Central memory CD8-positive, alpha-beta T cell (primary cell): ENCODE measurements around the gene ELK1.
"Not testable (repeated sequence)": the region's sequence is repeated elsewhere in the genome, so short reads cannot be mapped to it uniquely, and the experiment has no call there.

ENCODE experiments used
- ATAC-seq: fragments of 150-1000 bp; cut with Tn5 transposase; replicated peaks from 2 replicates; pipeline ENCODE4 v1.10.0; 2022; ENCODE audit warnings: mild to moderate bottlenecking, moderate FRiP score, moderate number of reproducible peaks; ENCODE audit not compliant: poor library complexity, severe bottlenecking; ENCODE audit errors: extremely low read depth
- DNase-seq, 2 donors: peaks; one replicate each; pipeline ENCODE4 v3.0.0; 2021; ENCODE audit warnings: low spot score in 2 of 2
- H3K27ac Mint-ChIP-seq: one replicate; pipeline ENCODE4 v1.8.0; 2022; ENCODE audit warnings: low read depth, mild to moderate bottlenecking, moderate library complexity, mixed read lengths
- H3K27me3 Mint-ChIP-seq: one replicate; pipeline ENCODE4 v1.8.0; 2022; ENCODE audit warnings: mixed read lengths
- H3K36me3 Mint-ChIP-seq: one replicate; pipeline ENCODE4 v1.8.0; 2022; ENCODE audit warnings: mild to moderate bottlenecking, moderate library complexity, mixed read lengths; ENCODE audit not compliant: insufficient read depth
- H3K4me1 Mint-ChIP-seq: one replicate; pipeline ENCODE4 v1.8.0; 2022; ENCODE audit warnings: mixed read lengths
- H3K4me3 Mint-ChIP-seq: one replicate; pipeline ENCODE4 v1.8.0; 2022; ENCODE audit warnings: mild to moderate bottlenecking, moderate library complexity, mixed read lengths
- H3K9me3 Mint-ChIP-seq: one replicate; pipeline ENCODE4 v1.8.0; 2022; ENCODE audit warnings: mixed read lengths

The ELK1 gene

GRCh38 chrX:47619486-47620302 lies 30.7 kb downstream of the ELK1 start, which contains the start of gene SYN1:
SYN1 (minus strand) TSS chrX:47619857; CDS start chrX:47619728, 129 bp downstream.
- DNase-seq = peak; percentile 62 to 74
- H3K9me3 Mint-ChIP-seq = no peaks in the 10 kb centered on the region
- H3K4me3 Mint-ChIP-seq = peak within 1 kb of the TSS; percentile 76
- no peak within 1 kb of the TSS for H3K27ac Mint-ChIP-seq
- peaks cover 34% of the 10 kb centered on the region for H3K27me3 Mint-ChIP-seq
- peaks cover 13% of the 10 kb centered on the region for H3K4me1 Mint-ChIP-seq
- peak; percentile 82 for ATAC-seq
- peaks cover 9% of the 10 kb centered on the region for H3K36me3 Mint-ChIP-seq

GRCh38 chrX:47618923-47619485 lies 31.4 kb downstream of the ELK1 start:
- H3K27me3 Mint-ChIP-seq = peaks cover 31% of the 10 kb centered on the region
- DNase-seq (no peak), ATAC-seq (no peak)
- H3K27ac Mint-ChIP-seq = no peak overlapping the region
- H3K36me3 Mint-ChIP-seq = peaks cover 9% of the 10 kb centered on the region
- no peaks in the 10 kb centered on the region for H3K9me3 Mint-ChIP-seq
- peaks cover 13% of the 10 kb centered on the region for H3K4me1 Mint-ChIP-seq
- peak overlapping the region; percentile 76 for H3K4me3 Mint-ChIP-seq

GRCh38 chrX:47614618-47615017 lies 35.7 kb downstream of the ELK1 start:
- no peak overlapping the region for H3K4me3 Mint-ChIP-seq
- H3K27ac Mint-ChIP-seq = no peak overlapping the region

GRCh38 chrX:47613082-47613481 lies 37.3 kb downstream of the ELK1 start:
- Mint-ChIP-seq H3K27me3 (peaks cover 8% of the 10 kb centered on the region), H3K9me3 (no peaks in the 10 kb centered on the region), H3K36me3 (peaks cover 2% of the 10 kb centered on the region), H3K27ac (no peak overlapping the region), H3K4me1 (no peaks in the 10 kb centered on the region), H3K4me3 (no peak overlapping the region)
- ATAC-seq (no peak), DNase-seq (no peak)

More at GRCh38 chrX:47614618-47615017, 35.7 kb downstream of the ELK1 start:
- DNase-seq = no peak
- no peaks in the 10 kb centered on the region for H3K9me3 Mint-ChIP-seq
- peaks cover 5% of the 10 kb centered on the region for H3K4me1 Mint-ChIP-seq
- H3K27me3 Mint-ChIP-seq = peaks cover 8% of the 10 kb centered on the region
- no peak for ATAC-seq
- H3K36me3 Mint-ChIP-seq = peaks cover 6% of the 10 kb centered on the region

GRCh38 chrX:47612418-47612817 lies 37.9 kb downstream of the ELK1 start:
- no peaks in the 10 kb centered on the region for H3K4me1 Mint-ChIP-seq
- ATAC-seq (no peak), DNase-seq (no peak)
- H3K27ac Mint-ChIP-seq = no peak overlapping the region
- no peak overlapping the region for H3K4me3 Mint-ChIP-seq
- no peaks in the 10 kb centered on the region for H3K9me3 Mint-ChIP-seq
- peaks cover 2% of the 10 kb centered on the region for H3K27me3 Mint-ChIP-seq
- no peaks in the 10 kb centered on the region for H3K36me3 Mint-ChIP-seq

GRCh38 chrX:47611926-47612325 lies 38.4 kb downstream of the ELK1 start:
- Mint-ChIP-seq H3K4me3 (no peak overlapping the region), H3K36me3 (no peaks in the 10 kb centered on the region), H3K27me3 (no peaks in the 10 kb centered on the region), H3K9me3 (no peaks in the 10 kb centered on the region), H3K27ac (no peak overlapping the region), H3K4me1 (no peaks in the 10 kb centered on the region)
- no peak for ATAC-seq
- no peak for DNase-seq

GRCh38 chrX:47611489-47611888 lies 38.9 kb downstream of the ELK1 start:
- H3K4me3 Mint-ChIP-seq = no peak overlapping the region
- no peak overlapping the region for H3K27ac Mint-ChIP-seq
- ATAC-seq (no peak), DNase-seq (no peak)
- no peaks in the 10 kb centered on the region for H3K4me1 Mint-ChIP-seq
- no peaks in the 10 kb centered on the region for H3K27me3 Mint-ChIP-seq
- H3K9me3 Mint-ChIP-seq = no peaks in the 10 kb centered on the region
- H3K36me3 Mint-ChIP-seq = no peaks in the 10 kb centered on the region

GRCh38 chrX:47610511-47610910 lies 39.9 kb downstream of the ELK1 start:
- no peaks in the 10 kb centered on the region for H3K36me3 Mint-ChIP-seq
- H3K4me1 Mint-ChIP-seq = no peaks in the 10 kb centered on the region
- ATAC-seq (no peak), DNase-seq (no peak)
- no peak overlapping the region for H3K4me3 Mint-ChIP-seq
- no peaks in the 10 kb centered on the region for H3K9me3 Mint-ChIP-seq
- no peaks in the 10 kb centered on the region for H3K27me3 Mint-ChIP-seq
- no peak overlapping the region for H3K27ac Mint-ChIP-seq

- H3K27me3 Mint-ChIP-seq = no peaks in the 10 kb centered on the region
Observed at GRCh38 chrX:47608130-47608810, 42.1 kb downstream of the ELK1 start.

GRCh38 chrX:47607091-47607490 lies 43.3 kb downstream of the ELK1 start:
- no peaks in the 10 kb centered on the region for H3K9me3 Mint-ChIP-seq
- H3K36me3 Mint-ChIP-seq = no peaks in the 10 kb centered on the region
- ATAC-seq = no peak
- H3K4me1 Mint-ChIP-seq = no peaks in the 10 kb centered on the region
- DNase-seq = no peak
- H3K4me3 Mint-ChIP-seq = no peak overlapping the region
- no peaks in the 10 kb centered on the region for H3K27me3 Mint-ChIP-seq
- H3K27ac Mint-ChIP-seq = no peak overlapping the region

More at GRCh38 chrX:47608130-47608810, 42.1 kb downstream of the ELK1 start:
- H3K4me1 Mint-ChIP-seq = no peaks in the 10 kb centered on the region
- no peak for DNase-seq
- no peak for ATAC-seq
- no peaks in the 10 kb centered on the region for H3K36me3 Mint-ChIP-seq
- no peak overlapping the region for H3K4me3 Mint-ChIP-seq
- no peak overlapping the region for H3K27ac Mint-ChIP-seq
- H3K9me3 Mint-ChIP-seq = no peaks in the 10 kb centered on the region

- ATAC-seq (no peak), DNase-seq (no peak)
- no peak overlapping the region for H3K4me3 Mint-ChIP-seq
- no peaks in the 10 kb centered on the region for H3K36me3 Mint-ChIP-seq
- H3K4me1 Mint-ChIP-seq = no peaks in the 10 kb centered on the region
- no peak overlapping the region for H3K27ac Mint-ChIP-seq
- H3K9me3 Mint-ChIP-seq = no peaks in the 10 kb centered on the region
- H3K27me3 Mint-ChIP-seq = no peaks in the 10 kb centered on the region
Observed at GRCh38 chrX:47605024-47605423, 45.3 kb downstream of the ELK1 start.

- not testable (repeated sequence) for H3K27ac Mint-ChIP-seq, H3K9me3 Mint-ChIP-seq, H3K36me3 Mint-ChIP-seq, H3K4me3 Mint-ChIP-seq, H3K4me1 Mint-ChIP-seq, DNase-seq, H3K27me3 Mint-ChIP-seq, ATAC-seq
Observed at GRCh38 chrX:47603125-47603524, 47.2 kb downstream of the ELK1 start.

- no peak for ATAC-seq
Observed at GRCh38 chrX:47597222-47597621, 53.1 kb downstream of the ELK1 start.

More at GRCh38 chrX:47597222-47597621, 53.1 kb downstream of the ELK1 start:
- no peak overlapping the region for H3K27ac Mint-ChIP-seq
- H3K27me3 Mint-ChIP-seq = no peaks in the 10 kb centered on the region
- no peaks in the 10 kb centered on the region for H3K36me3 Mint-ChIP-seq
- DNase-seq = no peak
- no peaks in the 10 kb centered on the region for H3K4me1 Mint-ChIP-seq
- H3K4me3 Mint-ChIP-seq = no peak overlapping the region
- H3K9me3 Mint-ChIP-seq = peaks cover 6% of the 10 kb centered on the region
